K562 (cell line): ENCODE data around the gene PRKACB. TPM values are rescaled to one million over a fixed set of nuclear protein-coding genes. Genes with fewer than 3 reads are reported as not detected.

Experiments
- ATAC-seq: fragments of 200-7000 bp; cut with Tn5 transposase; 3 replicates; pipeline ENCODE4 v1.9.1; 2020; ENCODE audit warnings: moderate library complexity
- BruUV-seq: library from RNA; stranded (reverse); fragments of 400-500 nt; replicated peaks from 2 replicates; lab custom pipeline; 2021; lab: Mats Ljungman, UMichigan
- CTCF ChIA-PET: fragments of 300-600 bp; formaldehyde crosslinking; extraction: SDS; loops from one replicate; lab custom pipeline; 2021; ENCODE audit warnings: low intra/inter-chr PET ratio; lab: Yijun Ruan, JAX
- POLR2A ChIA-PET: fragments of 300-600, 350-650 bp; sonication (Branson Sonifier 250); formaldehyde crosslinking; extraction: SDS; loops from one replicate; lab custom pipeline; 2021; ENCODE audit warnings: antibody characterized with exemption, inconsistent platforms; lab: Yijun Ruan, JAX
- DNase-seq, 4 experiments: peaks; one replicate each; pipeline versions ENCODE4 v3.0.0 to v3.0.0-alpha.2; 2011 to 2018; ENCODE audit warnings: low spot score in 3 of 4, mixed read lengths in 3 of 4; ENCODE audit errors: extremely low read depth in 1 of 4
- FAIRE-seq: peaks from 2 replicates; lab custom pipeline; 2011; peaks lifted over from hg19 to GRCh38; lab: Jason Lieb, UNC
- H2AFZ ChIP-seq: 2 replicates; pipeline ENCODE4 v1.6.0; 2011; ENCODE audit warnings: low read depth, low read length, control low read depth, inconsistent platforms
- H3K27ac ChIP-seq: fragments of 200-600 bp; 3 replicates; pipeline ENCODE4 v1.8.0; 2011; ENCODE audit warnings: low read depth, mild to moderate bottlenecking, control low read depth, inconsistent platforms, low read length, moderate library complexity, mixed read lengths; ENCODE audit errors: extremely low read depth
- H3K27me3 ChIP-seq, 2 experiments: fragments of 300-600 bp in 1 of 2; 2 replicates in 1 of 2; 3 replicates in 1 of 2; pipeline versions ENCODE4 v1.6.0 to v1.8.0; 2011; ENCODE audit warnings: inconsistent platforms in 2 of 2, low read length in 2 of 2, mild to moderate bottlenecking in 1 of 2, mixed read lengths in 1 of 2, moderate library complexity in 1 of 2; ENCODE audit not compliant: control insufficient read depth in 2 of 2, insufficient read depth in 2 of 2
- H3K36me3 ChIP-seq: fragments of 300-600 bp; 3 replicates; pipeline ENCODE4 v1.8.0; 2011; ENCODE audit warnings: mild to moderate bottlenecking, low read length, inconsistent platforms; ENCODE audit not compliant: control insufficient read depth, insufficient read depth
- H3K4me1 ChIP-seq, 2 experiments: fragments of 200-600 bp in 1 of 2; replicated peaks in 1 of 2; 2 replicates in 1 of 2; 3 replicates in 1 of 2; pipeline versions ENCODE4 v1.5.1 to v1.8.0; 2011; ENCODE audit warnings: inconsistent platforms in 2 of 2, low read length in 2 of 2, mild to moderate bottlenecking in 1 of 2, mixed read lengths in 1 of 2, moderate library complexity in 1 of 2; ENCODE audit not compliant: control insufficient read depth in 2 of 2, insufficient read depth in 2 of 2
- H3K4me2 ChIP-seq: 2 replicates; pipeline ENCODE4 v1.6.1; 2011; ENCODE audit warnings: low read length, control low read depth, inconsistent platforms, mixed read lengths; ENCODE audit not compliant: insufficient read depth
- H3K4me3 ChIP-seq: fragments of 200-600 bp; sonication (generic), shearing (Covaris generic); 2 replicates; pipeline ENCODE4 v1.5.1; 2016; ENCODE audit warnings: control low read depth, inconsistent platforms
- H3K79me2 ChIP-seq: fragments of 200-600 bp; 3 replicates; pipeline ENCODE4 v1.8.0; 2011; ENCODE audit warnings: low read length, inconsistent platforms; ENCODE audit not compliant: control insufficient read depth, insufficient read depth
- H3K9ac ChIP-seq, 2 experiments: 2 replicates each; pipeline versions ENCODE4 v1.6.0 to v1.6.1; 2011; ENCODE audit warnings: low read depth in 2 of 2, low read length in 2 of 2, control low read depth in 1 of 2, inconsistent platforms in 1 of 2, mild to moderate bottlenecking in 1 of 2, mixed read lengths in 1 of 2; ENCODE audit not compliant: insufficient read depth in 1 of 2
- H3K9me1 ChIP-seq: one replicate; pipeline ENCODE4 v1.6.0; 2011; ENCODE audit warnings: inconsistent platforms, mild to moderate bottlenecking, low read length, moderate library complexity; ENCODE audit not compliant: control insufficient read depth, insufficient read depth
- H3K9me3 ChIP-seq: replicated peaks from 2 replicates; pipeline ENCODE4 v1.5.1; 2011; ENCODE audit warnings: low read depth, low read length, inconsistent platforms; ENCODE audit not compliant: control insufficient read depth, insufficient read depth
- H4K20me1 ChIP-seq: replicated peaks from 2 replicates; pipeline ENCODE4 v1.6.1; 2011; ENCODE audit warnings: low read length, inconsistent platforms, mixed read lengths; ENCODE audit not compliant: control insufficient read depth, insufficient read depth
- BDP1 ChIP-seq: IDR thresholded peaks from 3 replicates; pipeline ENCODE4 v1.6.1; 2011; ENCODE audit not compliant: insufficient read length, insufficient read depth
- MBD2 ChIP-seq: sonication (generic); IDR thresholded peaks from 2 replicates; pipeline ENCODE4 v1.6.1; 2016; ENCODE audit warnings: low read depth, borderline replicate concordance
- MCM5 ChIP-seq: fragments of 450-650 bp; IDR thresholded peaks from 2 replicates; pipeline ENCODE4 v1.6.1; 2016; ENCODE audit warnings: low read depth
- NFXL1 ChIP-seq: fragments of 450-650 bp; formaldehyde crosslinking; IDR thresholded peaks from 2 replicates; pipeline ENCODE4 v1.4.0; 2021; ENCODE audit warnings: mild to moderate bottlenecking
- RBM22 ChIP-seq: fragments of 200-400 bp; formaldehyde crosslinking; IDR thresholded peaks from 2 replicates; pipeline ENCODE4 v1.6.1; 2018; ENCODE audit warnings: low read length, low read depth; ENCODE audit not compliant: poor library complexity, severe bottlenecking
- RREB1 ChIP-seq: fragments of 250-450 bp; sonication (Bioruptor Pico); IDR thresholded peaks from 2 replicates; pipeline ENCODE4 v1.4.0; 2020
- SAFB ChIP-seq: fragments of 200-400 bp; formaldehyde crosslinking; IDR thresholded peaks from 2 replicates; pipeline ENCODE4 v1.6.1; 2017; ENCODE audit warnings: low read depth, low read length, borderline replicate concordance
- SFPQ ChIP-seq: fragments of 200-400 bp; formaldehyde crosslinking; IDR thresholded peaks from 2 replicates; pipeline ENCODE4 v1.6.1; 2017; ENCODE audit warnings: mild to moderate bottlenecking, low read depth, low read length, moderate library complexity
- SRSF9 ChIP-seq: fragments of 200-400 bp; formaldehyde crosslinking; IDR thresholded peaks from 2 replicates; pipeline ENCODE4 v1.6.1; 2017; ENCODE audit warnings: low read depth, low read length, borderline replicate concordance
- SUPT5H ChIP-seq: fragments of 450-650 bp; IDR thresholded peaks from 2 replicates; pipeline ENCODE4 v1.6.1; 2016
- TSC22D4 ChIP-seq: fragments of 450-650 bp; IDR thresholded peaks from 2 replicates; pipeline ENCODE4 v1.6.1; 2016; ENCODE audit warnings: missing genetic modification characterization, missing biosample characterization, control low read depth
- ZBTB1 ChIP-seq: sonication (generic); formaldehyde crosslinking; IDR thresholded peaks from 2 replicates; pipeline ENCODE4 v1.8.1; 2023; ENCODE audit warnings: missing genetic modification reagents, low read depth, mild to moderate bottlenecking, borderline replicate concordance
- ZFX ChIP-seq: sonication (generic); formaldehyde crosslinking; IDR thresholded peaks from 2 replicates; pipeline ENCODE4 v1.8.0; 2022; ENCODE audit warnings: mild to moderate bottlenecking, missing genetic modification reagents, moderate library complexity
- ZNF354B ChIP-seq: fragments of 250-450 bp; sonication (Bioruptor Pico); IDR thresholded peaks from 2 replicates; pipeline ENCODE4 v1.4.0; 2020
- ZNF511 ChIP-seq: sonication (generic); formaldehyde crosslinking; IDR thresholded peaks from 2 replicates; pipeline ENCODE4 v1.8.0; 2022; ENCODE audit warnings: mild to moderate bottlenecking, missing genetic modification reagents
- WGBS: fragments of 100-300 bp; shearing (Covaris generic); methylation state at CpG from one replicate; pipeline ENCODE4 v1.1.6; 2016; ENCODE audit warnings: low coverage, mixed read lengths; ENCODE audit not compliant: insufficient coverage; ENCODE audit errors: missing lambda C conversion rate; 5-methylcytosine and 5-hydroxymethylcytosine counted together
- in situ Hi-C: fragments of 300-500 bp; cut with MboI; formaldehyde crosslinking; loops from 4 replicates; pipeline ENCODE4 v1.15.0; 2018; ENCODE audit warnings: inconsistent platforms, mixed read lengths
- intact Hi-C: fragments of 100-400 bp; cut with micrococcal nuclease; formaldehyde crosslinking; loops from 2 replicates; pipeline ENCODE4 v1.14.2; 2022
- polyA plus RNA-seq, 8 experiments: library from polyadenylated mRNA; depleted of rRNA in 4 of 8; stranded (reverse) in 5 of 8; unstranded in 3 of 8; fragments of >200 nt; fragmentation: Nextera tagmentation in 2 of 8; fragmentation: Illumina TruSeq in 1 of 8; extraction: Ambion mirVana in 2 of 8; extraction: Trizol in 1 of 8; gene quantifications; 2 replicates each; pipeline versions ENCODE4 v1.2.1 to v1.2.3, GENCODE V29; 2011 to 2014; ENCODE audit warnings: inconsistent platforms in 1 of 8, missing spikeins in 1 of 8
- total RNA-seq, 7 experiments: library from RNA; depleted of rRNA in 6 of 7; stranded (reverse); fragments of >200 nt in 6 of 7; fragmentation: Illumina TruSeq in 2 of 7; extraction: Trizol in 2 of 7; gene quantifications; 2 replicates each; pipeline versions ENCODE4 v1.2.1 to v1.2.3, GENCODE V29; 2011 to 2021; ENCODE audit warnings: low replicate concordance in 1 of 7

The PRKACB gene
- total and polyA plus RNA-seq, 9 of the 15 experiments (the other 6 are each of a cell fraction or from before 2014, with no cell fraction given) = 1.1 to 5.2 (median 2.8) TPM

- Histone ChIP-seq H3K36me3 (no peaks in the 10 kb centered on the region), H2AFZ (no peak overlapping the region), H3K9ac (no peak overlapping the region), H3K9me1 (no peaks in the 10 kb centered on the region), H3K4me2 (no peak overlapping the region), H3K9me3 (no peaks in the 10 kb centered on the region), H3K4me3 (no peak overlapping the region)
- in situ Hi-C loops (no loop called here), intact Hi-C loops (no loop called here)
- CTCF ChIA-PET = no interaction called here
- no peak for DNase-seq
- TF ChIP-seq SUPT5H (no peak), BDP1 (no peak), ZFX (CRISPR knock-in tag) (no peak), TSC22D4 (no peak), SRSF9 (no peak), RBM22 (no peak), RREB1 (CRISPR knock-in tag) (no peak), ZNF354B (CRISPR knock-in tag) (no peak), ZNF511 (CRISPR knock-in tag) (no peak), SAFB (no peak), MCM5 (no peak), ZBTB1 (CRISPR knock-in tag) (no peak), SFPQ (no peak), NFXL1 (no peak), MBD2 (no peak)
- TF ChIP-seq, all 486 proteins: peak for 0
- no TSS peak for BruUV-seq
- H3K27ac ChIP-seq = no peak overlapping the region
- no peak for FAIRE-seq
- POLR2A ChIA-PET = interaction anchor here (1.3 kb wide), 1 partner anchor 11 kb away, joined by 4 read pairs; no protein-coding TSS in a partner anchor
- no peaks in the 10 kb centered on the region for H3K4me1 ChIP-seq
- H4K20me1 ChIP-seq = no peaks in the 10 kb centered on the region
- no peak for ATAC-seq
- 32% methylated on average over 2 of the region's 2 CpGs for WGBS
- no peaks in the 10 kb centered on the region for H3K79me2 ChIP-seq
- no peaks in the 10 kb centered on the region for H3K27me3 ChIP-seq
Measured at GRCh38 chr1:84254703-84255238, 110.7 kb downstream of the PRKACB start.
